ENCODE data around the gene TJP2. TPM values are rescaled to one million over a fixed set of nuclear protein-coding genes. Genes with fewer than 3 reads are reported as not detected.

Gene TJP2
- total RNA-seq, result 100 to 1,000 TPM in 3 of 10 donors, 10 to 100 TPM in 7; 67.8 to 117 (median 87.4) TPM
- 10 to 100 TPM; 24.2 to 36.1 TPM for polyA plus RNA-seq
- long read RNA-seq, donor 1, full-length matches to known transcripts, result 8 of 105 reads
- long read RNA-seq, donor 1, partial matches to known transcripts, result 54 of 105 reads
- long read RNA-seq, donor 1, other reads (novel, unspliced or antisense), result 43 of 105 reads
- long read RNA-seq, donor 2, full-length matches to known transcripts, result 4 of 143 reads
- long read RNA-seq, donor 2, partial matches to known transcripts, result 57 of 143 reads
- long read RNA-seq, donor 2, other reads (novel, unspliced or antisense), result 82 of 143 reads
- long read RNA-seq, donor 3, full-length matches to known transcripts, result 2 of 44 reads
- long read RNA-seq, donor 3, partial matches to known transcripts, result 35 of 44 reads
- long read RNA-seq, donor 3, other reads (novel, unspliced or antisense), result 7 of 44 reads

DNA sequence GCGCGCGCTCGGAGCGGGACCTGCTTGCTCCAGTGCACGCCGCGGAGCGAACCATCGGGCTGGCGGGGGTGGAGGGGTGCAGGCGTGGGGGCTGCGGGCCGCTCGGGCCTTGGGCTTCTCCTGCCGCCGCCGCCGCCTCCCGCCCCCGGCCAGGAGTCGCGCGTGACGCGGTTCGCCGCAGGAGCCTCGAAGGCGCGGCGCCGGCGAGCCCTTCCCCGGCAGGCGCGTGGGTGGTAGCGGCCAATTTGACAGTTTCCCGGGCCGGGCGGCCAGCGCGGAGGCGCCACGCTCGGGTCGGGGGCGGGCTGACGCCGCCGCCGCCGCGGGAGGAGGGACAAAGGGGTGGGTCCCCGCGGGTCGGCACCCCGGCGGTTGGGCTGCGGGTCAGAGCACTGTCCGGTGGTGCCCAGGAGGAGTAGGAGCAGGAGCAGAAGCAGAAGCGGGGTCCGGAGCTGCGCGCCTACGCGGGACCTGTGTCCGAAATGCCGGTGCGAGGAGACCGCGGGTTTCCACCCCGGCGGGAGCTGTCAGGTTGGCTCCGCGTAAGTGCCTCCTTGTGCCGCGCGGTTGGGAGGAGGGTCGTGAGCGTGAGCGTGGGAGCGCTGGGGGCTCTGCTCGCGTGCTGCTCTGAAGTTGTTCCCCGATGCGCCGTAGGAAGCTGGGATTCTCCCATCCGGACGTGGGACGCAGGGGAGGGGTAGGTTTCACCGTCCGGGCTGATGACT lies at the start of gene TJP2:
TSS of gene TJP2 (plus strand) at position 387 of the 725 bp plus-strand sequence. CDS start at position 483, 96 bp downstream.
- Histone ChIP-seq H3K9me3 (no peaks in the 10 kb centered on the region), H3K27me3 (no peaks in the 10 kb centered on the region), H3K4me3 (peak within 1 kb of the TSS; percentile 69 to 88 (median 82)), H3K36me3 (no peaks in the 10 kb centered on the region), H3K4me1 (peaks cover 3 to 87% (median 57%) of the 10 kb centered on the region in 9 donors), H3K27ac (peak within 1 kb of the TSS; percentile 82 to 94 (median 89))
- peak; percentile 78 to 81 for DNase-seq
- ATAC-seq, result peak; percentile 70 to 91 (median 84)
- intact Hi-C loops (cut with DNase I), result loop anchor here in 4 of 10 donors (5.0 kb wide), 2 partner anchors 42 to 52 kb away; no protein-coding TSS in a partner anchor
- 0 to 1% methylated on average over 89 to 93 of the region's 93 CpGs for WGBS, 2 donors
- TF ChIP-seq CTCF (IDR thresholded peaks at IDR 0.05), result no peak

- no peaks in the 10 kb centered on the region for H3K36me3 ChIP-seq
- H3K4me1 ChIP-seq, result peaks cover 11 to 59% (median 35%) of the 10 kb centered on the region in 9 donors
- ATAC-seq (peak; percentile 44 to 85 (median 84)), DNase-seq (peak in 1 of 2 donors; percentile 61)
- H3K27me3 ChIP-seq, result no peaks in the 10 kb centered on the region
- H3K9me3 ChIP-seq, result no peaks in the 10 kb centered on the region
- TF ChIP-seq CTCF (IDR thresholded peaks at IDR 0.05), result no peak
- no peak overlapping the region for H3K4me3 ChIP-seq
- intact Hi-C loops (cut with DNase I), result loop anchor here in 5 of 10 donors (5.0 to 10.0 kb wide), 4 partner anchors 42 to 62 kb away; partner anchors contain the start of gene TJP2 (in 2 of the 5)
- 50 to 55% methylated on average over 16 of the region's 16 CpGs for WGBS, 2 donors
- H3K27ac ChIP-seq, result peak overlapping the region; percentile 0 to 88 (median 75)
Observed at GRCh38 chr9:69130456-69131441, 43.3 kb upstream of the TJP2 start.

DNA sequence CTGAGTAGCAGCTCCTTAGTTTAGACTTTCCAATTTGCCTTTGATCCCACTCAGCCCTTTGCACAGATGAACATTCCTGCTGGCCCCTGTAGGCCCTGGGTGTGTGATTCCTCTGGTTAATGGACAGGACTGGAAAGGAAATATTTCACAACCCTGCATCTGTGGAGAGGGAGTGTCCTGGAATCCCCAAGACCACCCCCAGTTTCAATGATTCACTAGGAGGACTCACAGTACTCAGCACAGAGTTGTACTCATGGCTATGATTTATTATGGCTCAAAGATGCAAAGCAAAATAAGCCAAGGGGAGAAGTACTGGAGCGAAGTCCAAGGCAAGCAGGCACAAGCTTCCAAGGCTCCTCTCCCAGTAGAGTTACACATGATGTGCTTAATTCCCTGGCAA lies 42.4 kb upstream of the TJP2 start:
- peak overlapping the region in 9 of 10 donors; percentile 39 to 88 (median 76) for H3K27ac ChIP-seq
- peak in 1 of 2 donors; percentile 3 for DNase-seq
- no peaks in the 10 kb centered on the region for H3K27me3 ChIP-seq
- no peaks in the 10 kb centered on the region for H3K9me3 ChIP-seq
- peak; percentile 28 to 79 (median 40) for ATAC-seq
- TF ChIP-seq CTCF (IDR thresholded peaks at IDR 0.05), result no peak
- WGBS, 2 donors, result 69 to 71% methylated on average over 1 of the region's 1 CpG
- peaks cover 11 to 68% (median 35%) of the 10 kb centered on the region in 9 donors for H3K4me1 ChIP-seq
- H3K4me3 ChIP-seq, result no peak overlapping the region
- intact Hi-C loops (cut with DNase I), result loop anchor here in 5 of 10 donors (5.0 to 10.0 kb wide), 4 partner anchors 41 to 61 kb away; partner anchors contain the start of gene TJP2 (in 2 of the 5)
- no peaks in the 10 kb centered on the region for H3K36me3 ChIP-seq

Data from heart right ventricle (tissue), 16 donors.